Fibroblast of lung (primary cell): Measurements from ENCODE around the gene LIG4.

Experiments used
- CTCF ChIP-seq, 2 donors: IDR thresholded peaks in 1 of 2; conservative IDR thresholded peaks in 1 of 2; 1 replicate in 1 of 2; 2 replicates in 1 of 2; pipeline ENCODE4 v1.5.1; 2011 to 2012; ENCODE audit warnings: low read length in 2 of 2, control low read depth in 1 of 2, inconsistent platforms in 1 of 2, low read depth in 1 of 2, mild to moderate bottlenecking in 1 of 2
- EZH2 ChIP-seq: IDR thresholded peaks from 2 replicates; pipeline ENCODE4 v1.5.1; 2012; ENCODE audit warnings: low read length, control low read depth, mild to moderate bottlenecking; ENCODE audit errors: missing control alignments

GRCh38 chr13:108226184-108226583, 10.8 kb upstream of the LIG4 start:
- no peak for TF ChIP-seq CTCF (conservative IDR thresholded peaks at IDR 0.05 in 1 of 2, IDR thresholded peaks at IDR 0.05 in 1 of 2; ENCODE audit: low read depth in 1 of 2, low read length in 2 of 2)
- no peak for TF ChIP-seq EZH2
